Astrocyte (in vitro differentiated cells and primary cell): Measurements from ENCODE around the gene AFF3. TPM values are rescaled to one million over a fixed set of nuclear protein-coding genes. Genes with fewer than 3 reads are reported as not detected.

Experiments
- DNase-seq: peaks from one replicate; pipeline ENCODE4 v3.0.0-alpha.2; 2010; ENCODE audit warnings: low read depth
- FAIRE-seq: peaks from 2 replicates; lab custom pipeline; 2011; peaks lifted over from hg19 to GRCh38; lab: Jason Lieb, UNC
- H2AFZ ChIP-seq: 2 replicates; pipeline ENCODE4 v1.6.0; 2012; ENCODE audit warnings: low read depth, low read length, inconsistent platforms
- H3K27ac ChIP-seq: 2 replicates; pipeline ENCODE4 v1.5.1; 2011; ENCODE audit warnings: low read depth, low read length, inconsistent platforms
- H3K27me3 ChIP-seq: 2 replicates; pipeline ENCODE4 v1.6.0; 2011; ENCODE audit warnings: low read length, inconsistent platforms; ENCODE audit not compliant: insufficient read depth
- H3K36me3 ChIP-seq: 2 replicates; pipeline ENCODE4 v1.5.1; 2011; ENCODE audit warnings: low read length, inconsistent platforms; ENCODE audit not compliant: insufficient read depth
- H3K4me1 ChIP-seq: 2 replicates; pipeline ENCODE4 v1.5.1; 2011; ENCODE audit warnings: low read length, inconsistent platforms; ENCODE audit not compliant: insufficient read depth
- H3K4me2 ChIP-seq: 2 replicates; pipeline ENCODE4 v1.6.0; 2012; ENCODE audit warnings: low read length, inconsistent platforms
- H3K4me3 ChIP-seq: 2 replicates; pipeline ENCODE4 v1.5.1; 2011; ENCODE audit warnings: low read depth, mild to moderate bottlenecking, low read length, inconsistent platforms; ENCODE audit not compliant: insufficient read depth
- H3K79me2 ChIP-seq: 2 replicates; pipeline ENCODE4 v1.6.0; 2012; ENCODE audit warnings: mild to moderate bottlenecking, low read length, inconsistent platforms; ENCODE audit not compliant: insufficient read depth
- H3K9ac ChIP-seq: 2 replicates; pipeline ENCODE4 v1.6.0; 2012; ENCODE audit warnings: mild to moderate bottlenecking, low read length, inconsistent platforms
- H3K9me3 ChIP-seq: 2 replicates; pipeline ENCODE4 v1.5.1; 2012; ENCODE audit warnings: low read depth, mild to moderate bottlenecking, low read length, inconsistent platforms; ENCODE audit not compliant: insufficient read depth
- H4K20me1 ChIP-seq: 2 replicates; pipeline ENCODE4 v1.6.0; 2012; ENCODE audit warnings: low read length, inconsistent platforms; ENCODE audit not compliant: insufficient read depth
- H3K27ac Mint-ChIP-seq: one replicate; pipeline ENCODE4 v1.8.0; 2021; ENCODE audit warnings: mild to moderate bottlenecking, mixed read lengths; ENCODE audit not compliant: unreplicated experiment
- H3K27me3 Mint-ChIP-seq: one replicate; pipeline ENCODE4 v1.8.0; 2021; ENCODE audit warnings: low read depth, mixed read lengths; ENCODE audit not compliant: unreplicated experiment
- H3K36me3 Mint-ChIP-seq: one replicate; pipeline ENCODE4 v1.8.0; 2021; ENCODE audit warnings: low read depth, mixed read lengths; ENCODE audit not compliant: unreplicated experiment
- H3K4me1 Mint-ChIP-seq: one replicate; pipeline ENCODE4 v1.8.0; 2021; ENCODE audit warnings: low read depth, mixed read lengths; ENCODE audit not compliant: unreplicated experiment
- H3K4me3 Mint-ChIP-seq: one replicate; pipeline ENCODE4 v1.8.0; 2021; ENCODE audit warnings: mild to moderate bottlenecking, moderate library complexity, mixed read lengths; ENCODE audit not compliant: unreplicated experiment
- H3K9me3 Mint-ChIP-seq: one replicate; pipeline ENCODE4 v1.8.0; 2021; ENCODE audit warnings: mild to moderate bottlenecking, mixed read lengths; ENCODE audit not compliant: unreplicated experiment
- EZH2 ChIP-seq: IDR thresholded peaks from 2 replicates; pipeline ENCODE4 v1.6.1; 2012; ENCODE audit warnings: mild to moderate bottlenecking, low read length, inconsistent platforms; ENCODE audit not compliant: insufficient read depth
- total RNA-seq: library from RNA; stranded (reverse); gene quantifications from 2 replicates; pipeline ENCODE4 v1.2.1, GENCODE V29; 2021
- TF ChIP-seq, protein P1 (sequence below): IDR thresholded peaks from 2 replicates; pipeline ENCODE4 v1.5.1; 2011; ENCODE audit warnings: low read depth, mild to moderate bottlenecking, inconsistent platforms, low read length, moderate library complexity; ENCODE audit not compliant: insufficient read depth

Gene AFF3
- total RNA-seq, 1 donor from 2014 or later: 14.7 TPM

- peak; percentile 75 for FAIRE-seq
- no peaks in the 10 kb centered on the region for H3K36me3 ChIP-seq
- Mint-ChIP-seq H3K4me1 (peaks cover 49% of the 10 kb centered on the region), H3K9me3 (peaks cover 8% of the 10 kb centered on the region), H3K4me3 (no peak overlapping the region), H3K36me3 (peaks cover 4% of the 10 kb centered on the region), H3K27ac (no peak overlapping the region), H3K27me3 (no peaks in the 10 kb centered on the region)
- H3K27me3 ChIP-seq: no peaks in the 10 kb centered on the region
- H4K20me1 ChIP-seq: no peaks in the 10 kb centered on the region
- peak overlapping the region; percentile 49 for H3K27ac ChIP-seq
- H3K4me1 ChIP-seq: peaks cover 62% of the 10 kb centered on the region
- H3K9me3 ChIP-seq: no peaks in the 10 kb centered on the region
- H3K79me2 ChIP-seq: no peaks in the 10 kb centered on the region
- peak overlapping the region; percentile 52 for H3K4me2 ChIP-seq
- peak; percentile 72 for DNase-seq
- TF ChIP-seq, protein P1, sequence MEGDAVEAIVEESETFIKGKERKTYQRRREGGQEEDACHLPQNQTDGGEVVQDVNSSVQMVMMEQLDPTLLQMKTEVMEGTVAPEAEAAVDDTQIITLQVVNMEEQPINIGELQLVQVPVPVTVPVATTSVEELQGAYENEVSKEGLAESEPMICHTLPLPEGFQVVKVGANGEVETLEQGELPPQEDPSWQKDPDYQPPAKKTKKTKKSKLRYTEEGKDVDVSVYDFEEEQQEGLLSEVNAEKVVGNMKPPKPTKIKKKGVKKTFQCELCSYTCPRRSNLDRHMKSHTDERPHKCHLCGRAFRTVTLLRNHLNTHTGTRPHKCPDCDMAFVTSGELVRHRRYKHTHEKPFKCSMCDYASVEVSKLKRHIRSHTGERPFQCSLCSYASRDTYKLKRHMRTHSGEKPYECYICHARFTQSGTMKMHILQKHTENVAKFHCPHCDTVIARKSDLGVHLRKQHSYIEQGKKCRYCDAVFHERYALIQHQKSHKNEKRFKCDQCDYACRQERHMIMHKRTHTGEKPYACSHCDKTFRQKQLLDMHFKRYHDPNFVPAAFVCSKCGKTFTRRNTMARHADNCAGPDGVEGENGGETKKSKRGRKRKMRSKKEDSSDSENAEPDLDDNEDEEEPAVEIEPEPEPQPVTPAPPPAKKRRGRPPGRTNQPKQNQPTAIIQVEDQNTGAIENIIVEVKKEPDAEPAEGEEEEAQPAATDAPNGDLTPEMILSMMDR: no peak
- no peak for TF ChIP-seq EZH2
- H2AFZ ChIP-seq: no peak overlapping the region
- no peak overlapping the region for H3K9ac ChIP-seq
- no peak overlapping the region for H3K4me3 ChIP-seq
Observed at GRCh38 chr2:99863236-99863902, 279.0 kb downstream of the AFF3 start.

GRCh38 chr2:99862566-99862965 lies 279.8 kb downstream of the AFF3 start:
- Histone ChIP-seq H4K20me1 (no peaks in the 10 kb centered on the region), H2AFZ (no peak overlapping the region), H3K9ac (no peak overlapping the region), H3K4me2 (no peak overlapping the region), H3K36me3 (no peaks in the 10 kb centered on the region), H3K4me3 (no peak overlapping the region), H3K4me1 (peaks cover 59% of the 10 kb centered on the region), H3K9me3 (no peaks in the 10 kb centered on the region), H3K27me3 (no peaks in the 10 kb centered on the region), H3K27ac (no peak overlapping the region), H3K79me2 (no peaks in the 10 kb centered on the region)
- no peak overlapping the region for H3K27ac Mint-ChIP-seq
- no peak for DNase-seq
- H3K4me3 Mint-ChIP-seq: no peak overlapping the region
- no peaks in the 10 kb centered on the region for H3K27me3 Mint-ChIP-seq
- H3K36me3 Mint-ChIP-seq: peaks cover 4% of the 10 kb centered on the region
- peaks cover 4% of the 10 kb centered on the region for H3K9me3 Mint-ChIP-seq
- no peak for TF ChIP-seq EZH2
- TF ChIP-seq, protein P1: no peak
- peaks cover 42% of the 10 kb centered on the region for H3K4me1 Mint-ChIP-seq
- no peak for FAIRE-seq

GRCh38 chr2:99861376-99861760 lies 281.0 kb downstream of the AFF3 start:
- Histone ChIP-seq H3K36me3 (no peaks in the 10 kb centered on the region), H3K79me2 (no peaks in the 10 kb centered on the region), H3K27me3 (no peaks in the 10 kb centered on the region), H3K4me1 (peaks cover 58% of the 10 kb centered on the region), H3K9me3 (no peaks in the 10 kb centered on the region), H4K20me1 (no peaks in the 10 kb centered on the region), H3K4me2 (peak overlapping the region; percentile 51), H2AFZ (no peak overlapping the region), H3K9ac (no peak overlapping the region), H3K4me3 (no peak overlapping the region), H3K27ac (peak overlapping the region; percentile 10)
- no peak overlapping the region for H3K27ac Mint-ChIP-seq
- H3K36me3 Mint-ChIP-seq: peaks cover 4% of the 10 kb centered on the region
- H3K27me3 Mint-ChIP-seq: no peaks in the 10 kb centered on the region
- H3K4me1 Mint-ChIP-seq: peaks cover 38% of the 10 kb centered on the region
- peak; percentile 86 for DNase-seq
- FAIRE-seq: peak; percentile 52
- no peak for TF ChIP-seq EZH2
- TF ChIP-seq, protein P1: no peak
- peaks cover 4% of the 10 kb centered on the region for H3K9me3 Mint-ChIP-seq
- H3K4me3 Mint-ChIP-seq: no peak overlapping the region
